ENCODE results near the gene PRKAA1.

DNA sequence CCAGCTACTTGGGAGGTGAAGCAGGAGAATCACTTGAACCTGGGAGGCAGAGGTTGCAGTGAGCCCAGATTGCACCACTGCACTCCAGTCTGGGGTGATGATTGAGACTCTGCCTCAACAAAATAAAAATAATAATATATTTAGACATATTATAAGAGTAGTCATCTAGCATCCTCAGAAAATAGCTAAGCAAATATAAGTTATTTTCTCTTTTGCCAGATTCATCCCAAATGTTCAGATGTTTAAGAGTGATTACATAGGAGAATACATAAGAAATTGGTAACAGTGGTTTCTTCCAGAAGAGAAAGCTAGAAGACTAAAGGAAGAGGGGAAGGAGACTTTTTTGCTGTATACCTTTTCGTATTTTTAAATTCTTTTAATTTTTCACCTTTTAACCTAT lies 20.0 kb downstream of the PRKAA1 start:
- TF ChIP-seq, protein P1, sequence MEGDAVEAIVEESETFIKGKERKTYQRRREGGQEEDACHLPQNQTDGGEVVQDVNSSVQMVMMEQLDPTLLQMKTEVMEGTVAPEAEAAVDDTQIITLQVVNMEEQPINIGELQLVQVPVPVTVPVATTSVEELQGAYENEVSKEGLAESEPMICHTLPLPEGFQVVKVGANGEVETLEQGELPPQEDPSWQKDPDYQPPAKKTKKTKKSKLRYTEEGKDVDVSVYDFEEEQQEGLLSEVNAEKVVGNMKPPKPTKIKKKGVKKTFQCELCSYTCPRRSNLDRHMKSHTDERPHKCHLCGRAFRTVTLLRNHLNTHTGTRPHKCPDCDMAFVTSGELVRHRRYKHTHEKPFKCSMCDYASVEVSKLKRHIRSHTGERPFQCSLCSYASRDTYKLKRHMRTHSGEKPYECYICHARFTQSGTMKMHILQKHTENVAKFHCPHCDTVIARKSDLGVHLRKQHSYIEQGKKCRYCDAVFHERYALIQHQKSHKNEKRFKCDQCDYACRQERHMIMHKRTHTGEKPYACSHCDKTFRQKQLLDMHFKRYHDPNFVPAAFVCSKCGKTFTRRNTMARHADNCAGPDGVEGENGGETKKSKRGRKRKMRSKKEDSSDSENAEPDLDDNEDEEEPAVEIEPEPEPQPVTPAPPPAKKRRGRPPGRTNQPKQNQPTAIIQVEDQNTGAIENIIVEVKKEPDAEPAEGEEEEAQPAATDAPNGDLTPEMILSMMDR (IDR thresholded peaks at IDR 0.05; ENCODE audit: low read length) = no peak
- TF ChIP-seq EZH2 (IDR thresholded peaks at IDR 0.05; ENCODE audit: borderline replicate concordance, low read length) = no peak

Measured in OCI-LY1 (cell line).